ENCODE data around the gene SARM1.

- TF ChIP-seq PBX3 (IDR thresholded peaks at IDR 0.05) (no peak), CTCF (IDR thresholded peaks at IDR 0.05) (no peak)
Observed at GRCh38 chr17:28395968-28396367, 24.5 kb downstream of the SARM1 start.
